Right lobe of liver (tissue), 4 donors: ENCODE measurements around the gene ZNF485.

Source experiments
- POLR2A ChIP-seq: fragments of 450-650 bp; IDR thresholded peaks from one replicate; pipeline ENCODE4 v1.6.1; 2017; ENCODE audit warnings: antibody characterized with exemption, mild to moderate bottlenecking
- TF ChIP-seq, protein P1 (sequence below), 4 donors: fragments of 200-600 bp in 3 of 4; fragments of 450-650 bp in 1 of 4; IDR thresholded peaks; one replicate each; pipeline versions ENCODE4 v1.5.1 to v1.8.0; 2016 to 2022; ENCODE audit warnings: antibody characterized with exemption in 4 of 4, mild to moderate bottlenecking in 2 of 4
- donor health status: DM: no; HTN: no; CAD: no.
- donor health status: DM: no; HTN: no; CAD: no.
- donor health status: DM: no; HTN: yes; CAD: no.

- no peak for TF ChIP-seq POLR2A
- TF ChIP-seq, protein P1, sequence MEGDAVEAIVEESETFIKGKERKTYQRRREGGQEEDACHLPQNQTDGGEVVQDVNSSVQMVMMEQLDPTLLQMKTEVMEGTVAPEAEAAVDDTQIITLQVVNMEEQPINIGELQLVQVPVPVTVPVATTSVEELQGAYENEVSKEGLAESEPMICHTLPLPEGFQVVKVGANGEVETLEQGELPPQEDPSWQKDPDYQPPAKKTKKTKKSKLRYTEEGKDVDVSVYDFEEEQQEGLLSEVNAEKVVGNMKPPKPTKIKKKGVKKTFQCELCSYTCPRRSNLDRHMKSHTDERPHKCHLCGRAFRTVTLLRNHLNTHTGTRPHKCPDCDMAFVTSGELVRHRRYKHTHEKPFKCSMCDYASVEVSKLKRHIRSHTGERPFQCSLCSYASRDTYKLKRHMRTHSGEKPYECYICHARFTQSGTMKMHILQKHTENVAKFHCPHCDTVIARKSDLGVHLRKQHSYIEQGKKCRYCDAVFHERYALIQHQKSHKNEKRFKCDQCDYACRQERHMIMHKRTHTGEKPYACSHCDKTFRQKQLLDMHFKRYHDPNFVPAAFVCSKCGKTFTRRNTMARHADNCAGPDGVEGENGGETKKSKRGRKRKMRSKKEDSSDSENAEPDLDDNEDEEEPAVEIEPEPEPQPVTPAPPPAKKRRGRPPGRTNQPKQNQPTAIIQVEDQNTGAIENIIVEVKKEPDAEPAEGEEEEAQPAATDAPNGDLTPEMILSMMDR (IDR thresholded peaks at IDR 0.05) = no peak
These were observed 948 bp downstream of the ZNF485 start for GRCh38 chr10:43607199-43607573.
